ENCODE measurements around the gene SLC6A3.

DNA sequence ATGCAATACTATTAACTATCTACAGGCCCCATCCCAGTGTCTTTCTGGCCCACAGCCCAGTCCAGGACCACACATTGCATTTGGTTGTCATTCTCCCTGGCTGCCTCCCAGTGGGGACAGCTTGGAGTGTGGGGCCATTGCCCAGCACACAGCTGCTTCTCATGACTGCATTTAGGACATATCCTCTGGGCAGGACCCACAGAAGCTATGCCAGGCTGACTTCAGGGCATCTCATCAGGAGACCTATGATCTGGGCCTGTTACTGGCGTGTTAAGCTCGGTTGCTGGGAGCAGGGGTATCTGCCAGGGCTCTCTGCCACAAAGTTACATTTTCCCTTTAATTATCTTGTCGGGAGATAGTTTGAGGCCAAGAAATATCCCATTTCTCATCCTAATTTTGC is 68.3 kb downstream of the SLC6A3 start:
- no peak for TF ChIP-seq FOXP2 (optimal IDR thresholded peaks at IDR 0.05; ENCODE audit: borderline replicate concordance, extremely low read depth, extremely low read length, insufficient read depth)
- TF ChIP-seq, protein P1, sequence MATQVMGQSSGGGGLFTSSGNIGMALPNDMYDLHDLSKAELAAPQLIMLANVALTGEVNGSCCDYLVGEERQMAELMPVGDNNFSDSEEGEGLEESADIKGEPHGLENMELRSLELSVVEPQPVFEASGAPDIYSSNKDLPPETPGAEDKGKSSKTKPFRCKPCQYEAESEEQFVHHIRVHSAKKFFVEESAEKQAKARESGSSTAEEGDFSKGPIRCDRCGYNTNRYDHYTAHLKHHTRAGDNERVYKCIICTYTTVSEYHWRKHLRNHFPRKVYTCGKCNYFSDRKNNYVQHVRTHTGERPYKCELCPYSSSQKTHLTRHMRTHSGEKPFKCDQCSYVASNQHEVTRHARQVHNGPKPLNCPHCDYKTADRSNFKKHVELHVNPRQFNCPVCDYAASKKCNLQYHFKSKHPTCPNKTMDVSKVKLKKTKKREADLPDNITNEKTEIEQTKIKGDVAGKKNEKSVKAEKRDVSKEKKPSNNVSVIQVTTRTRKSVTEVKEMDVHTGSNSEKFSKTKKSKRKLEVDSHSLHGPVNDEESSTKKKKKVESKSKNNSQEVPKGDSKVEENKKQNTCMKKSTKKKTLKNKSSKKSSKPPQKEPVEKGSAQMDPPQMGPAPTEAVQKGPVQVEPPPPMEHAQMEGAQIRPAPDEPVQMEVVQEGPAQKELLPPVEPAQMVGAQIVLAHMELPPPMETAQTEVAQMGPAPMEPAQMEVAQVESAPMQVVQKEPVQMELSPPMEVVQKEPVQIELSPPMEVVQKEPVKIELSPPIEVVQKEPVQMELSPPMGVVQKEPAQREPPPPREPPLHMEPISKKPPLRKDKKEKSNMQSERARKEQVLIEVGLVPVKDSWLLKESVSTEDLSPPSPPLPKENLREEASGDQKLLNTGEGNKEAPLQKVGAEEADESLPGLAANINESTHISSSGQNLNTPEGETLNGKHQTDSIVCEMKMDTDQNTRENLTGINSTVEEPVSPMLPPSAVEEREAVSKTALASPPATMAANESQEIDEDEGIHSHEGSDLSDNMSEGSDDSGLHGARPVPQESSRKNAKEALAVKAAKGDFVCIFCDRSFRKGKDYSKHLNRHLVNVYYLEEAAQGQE (IDR thresholded peaks at IDR 0.05; ENCODE audit: insufficient read depth in 1 of 2, low read depth in 2 of 2, low read length in 2 of 2) = no peak
- TF ChIP-seq POLR2AphosphoS5 (IDR thresholded peaks at IDR 0.05; ENCODE audit: low read depth, low read length) = no peak
- no peak for TF ChIP-seq SIN3A (IDR thresholded peaks at IDR 0.05; ENCODE audit: borderline replicate concordance, insufficient read depth, low read length)
